Putamen (tissue), 1 donor: ENCODE data around the gene FAM83E.
A peak's percentile ranks its signal among the peaks of the same experiment; 100 is the strongest.

Experiments used
- DNase-seq: peaks from one replicate; pipeline ENCODE4 v3.0.0-alpha.2; 2016; ENCODE audit warnings: low spot score

The FAM83E gene

GRCh38 chr19:48628486-48629296 is 13.8 kb upstream of the FAM83E start:
- DNase-seq, result no peak

- no peak for DNase-seq
These were observed 13.0 kb upstream of the FAM83E start for GRCh38 chr19:48627865-48628314.

GRCh38 chr19:48627201-48627864 is 12.5 kb upstream of the FAM83E start:
- DNase-seq, result no peak

- DNase-seq, result no peak
These were observed 11.0 kb upstream of the FAM83E start for GRCh38 chr19:48625891-48626327.

- no peak for DNase-seq
These were observed 10.2 kb upstream of the FAM83E start for GRCh38 chr19:48624791-48625723.

- peak; percentile 99 for DNase-seq
These were observed 9.3 kb upstream of the FAM83E start for GRCh38 chr19:48624067-48624594.

GRCh38 chr19:48623556-48624066 is 8.7 kb upstream of the FAM83E start:
- no peak for DNase-seq

GRCh38 chr19:48619692-48620585 is 5.1 kb upstream of the FAM83E start:
- DNase-seq, result no peak

GRCh38 chr19:48618916-48619691 is 4.2 kb upstream of the FAM83E start, which contains the start of the genes RPL18 and SPHK2:
Gene RPL18, minus strand, starts transcription at chr19:48619178. Its CDS starts 35 bp downstream, at chr19:48619143.
Gene SPHK2, plus strand, starts transcription at chr19:48619506. Its CDS starts 1,009 bp downstream, at chr19:48620515.
- DNase-seq, result peak; percentile 100

- DNase-seq, result no peak
These were observed 3.5 kb upstream of the FAM83E start for GRCh38 chr19:48618278-48618915.

- no peak for DNase-seq
These were observed 2.5 kb upstream of the FAM83E start for GRCh38 chr19:48617146-48617937.

GRCh38 chr19:48616491-48617056 is 1.7 kb upstream of the FAM83E start:
- no peak for DNase-seq

- no peak for DNase-seq
These were observed 1.2 kb upstream of the FAM83E start for GRCh38 chr19:48616041-48616436.

- DNase-seq, result no peak
These were observed 560 bp upstream of the FAM83E start for GRCh38 chr19:48615231-48616040.

GRCh38 chr19:48613852-48614435 is 932 bp downstream of the FAM83E start:
- no peak for DNase-seq

GRCh38 chr19:48613024-48613851 is 1.6 kb downstream of the FAM83E start:
- DNase-seq, result no peak
